Upper lobe of left lung (tissue), 4 donors: ENCODE results near the gene CD99L2.

ENCODE experiments used
- POLR2A ChIP-seq, 4 donors: fragments of 450-650 bp; IDR thresholded peaks; one replicate each; pipeline ENCODE4 v1.5.1; 2016 to 2017; ENCODE audit warnings: antibody characterized with exemption in 4 of 4, mild to moderate bottlenecking in 2 of 4
- POLR2AphosphoS5 ChIP-seq, 2 donors: sonication (generic); formaldehyde crosslinking; IDR thresholded peaks; one replicate each; pipeline ENCODE4 v1.5.1; 2017; ENCODE audit warnings: antibody characterized with exemption in 2 of 2
- TF ChIP-seq, protein P1 (sequence below), 6 experiments: fragments of 450-650 bp in 4 of 6; fragments of 200-600 bp in 2 of 6; sonication (generic) in 2 of 6; IDR thresholded peaks; one replicate each; pipeline ENCODE4 v1.5.1; 2016 to 2019; ENCODE audit warnings: antibody characterized with exemption in 6 of 6

DNA sequence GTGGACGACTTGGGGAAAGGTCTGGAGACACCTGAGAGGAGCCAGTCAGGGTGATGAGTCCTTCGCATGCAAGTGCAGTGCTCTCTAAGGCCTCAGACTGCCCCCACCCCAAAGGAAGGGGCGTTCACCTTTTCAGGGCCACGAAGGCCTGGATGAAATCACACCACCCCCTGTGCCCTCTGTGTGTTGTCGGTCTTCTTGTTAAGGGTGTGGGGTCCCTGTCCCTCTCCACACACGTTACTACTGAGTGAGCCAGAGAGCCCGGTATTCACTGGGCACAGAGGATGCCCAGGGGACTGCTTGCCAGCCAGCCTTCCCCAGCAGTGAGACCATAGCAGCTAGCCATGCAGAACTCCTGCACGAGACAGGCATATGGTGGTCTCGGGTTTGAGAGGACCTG, 133.2 kb downstream of the CD99L2 start:
- TF ChIP-seq, protein P1, sequence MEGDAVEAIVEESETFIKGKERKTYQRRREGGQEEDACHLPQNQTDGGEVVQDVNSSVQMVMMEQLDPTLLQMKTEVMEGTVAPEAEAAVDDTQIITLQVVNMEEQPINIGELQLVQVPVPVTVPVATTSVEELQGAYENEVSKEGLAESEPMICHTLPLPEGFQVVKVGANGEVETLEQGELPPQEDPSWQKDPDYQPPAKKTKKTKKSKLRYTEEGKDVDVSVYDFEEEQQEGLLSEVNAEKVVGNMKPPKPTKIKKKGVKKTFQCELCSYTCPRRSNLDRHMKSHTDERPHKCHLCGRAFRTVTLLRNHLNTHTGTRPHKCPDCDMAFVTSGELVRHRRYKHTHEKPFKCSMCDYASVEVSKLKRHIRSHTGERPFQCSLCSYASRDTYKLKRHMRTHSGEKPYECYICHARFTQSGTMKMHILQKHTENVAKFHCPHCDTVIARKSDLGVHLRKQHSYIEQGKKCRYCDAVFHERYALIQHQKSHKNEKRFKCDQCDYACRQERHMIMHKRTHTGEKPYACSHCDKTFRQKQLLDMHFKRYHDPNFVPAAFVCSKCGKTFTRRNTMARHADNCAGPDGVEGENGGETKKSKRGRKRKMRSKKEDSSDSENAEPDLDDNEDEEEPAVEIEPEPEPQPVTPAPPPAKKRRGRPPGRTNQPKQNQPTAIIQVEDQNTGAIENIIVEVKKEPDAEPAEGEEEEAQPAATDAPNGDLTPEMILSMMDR (IDR thresholded peaks at IDR 0.05), result no peak
- no peak for TF ChIP-seq POLR2AphosphoS5 (IDR thresholded peaks at IDR 0.05)
- no peak for TF ChIP-seq POLR2A (IDR thresholded peaks at IDR 0.05)
